ENCODE results near the gene SLC13A5. TPM values are rescaled to one million over a fixed set of nuclear protein-coding genes. Genes with fewer than 3 reads are reported as not detected.
"Not testable (repeated sequence)": the region's sequence is repeated elsewhere in the genome, so short reads cannot be mapped to it uniquely, and the experiment has no call there.

The SLC13A5 gene
- total RNA-seq, 2 donors from 2014 or later = 0.21 TPM; not detected in 1

GRCh38 chr17:6669479-6670212 is 43.5 kb downstream of the SLC13A5 start:
- intact Hi-C loops (cut with DNase I) = no loop called here
- DNase-seq (no peak), ATAC-seq (no peak)

DNA sequence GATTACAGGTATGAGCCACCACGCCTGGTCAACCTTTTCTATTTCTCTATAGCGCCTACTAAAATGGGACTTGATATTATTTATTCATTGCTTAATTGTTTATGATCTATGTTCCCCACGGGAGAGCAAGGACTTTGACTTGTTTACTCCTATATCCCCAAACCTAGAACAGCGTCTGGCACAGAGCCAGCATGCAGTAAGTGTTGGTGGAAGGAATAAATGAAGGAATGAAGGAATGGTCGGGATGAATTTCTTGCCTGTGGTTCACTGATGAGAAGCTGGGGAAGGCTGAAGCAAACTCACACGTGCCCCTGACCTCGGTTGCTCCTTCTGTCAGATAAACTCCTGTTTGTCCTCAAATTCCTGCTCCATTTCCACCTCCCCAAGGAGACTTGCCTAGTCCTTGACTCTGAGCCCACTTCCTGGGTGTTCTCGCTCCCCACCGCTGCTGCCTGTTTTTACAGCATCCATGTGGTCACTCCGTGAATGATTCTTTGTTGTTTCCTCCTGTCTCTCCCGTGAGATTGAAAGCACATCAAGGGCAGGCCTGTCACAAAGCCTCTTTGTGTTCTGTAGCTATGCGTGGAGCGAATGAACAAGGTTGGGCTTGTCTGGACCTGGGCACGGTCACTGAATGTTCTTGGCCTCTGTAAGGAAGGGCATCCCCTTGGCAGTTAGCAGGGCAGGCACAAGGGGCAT is 44.3 kb downstream of the SLC13A5 start:
- intact Hi-C loops (cut with DNase I) = no loop called here
- DNase-seq (no peak), ATAC-seq (no peak)

DNA sequence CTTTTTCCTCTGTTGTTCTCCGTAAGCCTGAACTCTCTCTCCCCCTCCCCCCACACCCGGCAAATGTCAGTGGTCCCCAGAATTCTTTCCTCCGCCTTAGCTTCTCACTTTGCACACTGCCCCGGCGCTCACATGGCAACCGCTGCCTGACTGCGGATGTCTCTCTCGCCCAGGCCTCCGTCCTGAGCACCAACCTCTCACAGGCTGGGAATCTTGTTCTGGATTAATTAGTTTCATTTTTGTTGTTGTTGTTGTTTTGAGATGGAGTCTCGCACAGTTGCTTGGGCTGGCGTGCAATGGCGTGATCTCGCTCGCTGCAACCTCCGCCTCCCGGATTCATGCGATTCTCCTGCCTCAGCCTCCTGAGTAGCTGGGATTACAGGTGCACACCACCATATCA is 45.0 kb downstream of the SLC13A5 start:
- DNase-seq (no peak), ATAC-seq (no peak)
- intact Hi-C loops (cut with DNase I) = no loop called here

DNA sequence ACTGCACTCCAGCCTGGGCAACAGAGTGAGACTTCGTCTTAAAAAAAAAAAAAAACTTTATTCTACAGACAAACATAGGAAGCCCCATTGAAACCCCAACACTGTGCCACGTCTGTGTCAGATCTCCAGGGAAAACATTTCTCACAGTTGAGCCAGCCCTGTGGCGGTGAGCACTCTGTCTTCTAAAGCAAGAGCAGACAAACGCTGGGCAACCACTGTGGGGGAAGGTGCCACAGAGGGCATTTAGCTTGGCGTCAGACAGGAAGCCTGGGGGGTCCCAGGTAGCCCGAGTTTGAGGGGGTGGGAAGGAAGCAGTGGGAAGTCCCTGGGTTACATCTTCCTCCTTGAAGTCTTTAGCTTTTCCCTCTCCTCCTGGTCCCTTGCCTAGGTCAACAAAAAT is 45.7 kb downstream of the SLC13A5 start:
- ATAC-seq = no peak
- DNase-seq = no peak
- intact Hi-C loops (cut with DNase I) = loop anchor here in 1 of 2 donors (2.0 kb wide), 1 partner anchor 175 kb away; no protein-coding TSS in a partner anchor

GRCh38 chr17:6666557-6666956 is 46.6 kb downstream of the SLC13A5 start:
- DNase-seq = no peak
- intact Hi-C loops (cut with DNase I) = loop anchor here in 1 of 2 donors (2.0 kb wide), 1 partner anchor 176 kb away; no protein-coding TSS in a partner anchor
- ATAC-seq = no peak

DNA sequence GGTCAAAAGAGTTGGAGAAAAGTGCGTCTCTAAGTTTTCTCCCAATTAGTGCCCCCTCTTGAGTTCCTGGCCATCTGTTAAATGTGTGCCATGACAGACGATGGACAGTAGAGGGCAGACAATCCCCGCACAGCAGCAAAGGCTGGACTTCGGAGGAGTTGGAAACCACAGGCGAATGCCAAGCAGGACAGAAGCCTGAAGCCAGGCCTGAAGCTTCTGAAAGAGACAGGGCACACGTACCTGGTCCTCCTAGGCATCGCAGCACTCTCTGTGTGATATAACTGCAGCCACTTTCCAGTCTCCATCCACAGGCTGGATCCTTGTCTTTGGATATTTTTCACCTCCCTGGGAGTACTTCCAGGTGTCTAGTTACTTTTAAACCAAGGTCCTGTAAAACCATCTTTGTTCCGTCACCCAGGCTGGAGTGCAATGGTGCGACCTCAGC is 47.1 kb downstream of the SLC13A5 start:
- ATAC-seq (peak; percentile 88 to 94), DNase-seq (peak; percentile 67)
- intact Hi-C loops (cut with DNase I) = loop anchor here in 1 of 2 donors (2.0 kb wide), 1 partner anchor 177 kb away; no protein-coding TSS in a partner anchor

DNA sequence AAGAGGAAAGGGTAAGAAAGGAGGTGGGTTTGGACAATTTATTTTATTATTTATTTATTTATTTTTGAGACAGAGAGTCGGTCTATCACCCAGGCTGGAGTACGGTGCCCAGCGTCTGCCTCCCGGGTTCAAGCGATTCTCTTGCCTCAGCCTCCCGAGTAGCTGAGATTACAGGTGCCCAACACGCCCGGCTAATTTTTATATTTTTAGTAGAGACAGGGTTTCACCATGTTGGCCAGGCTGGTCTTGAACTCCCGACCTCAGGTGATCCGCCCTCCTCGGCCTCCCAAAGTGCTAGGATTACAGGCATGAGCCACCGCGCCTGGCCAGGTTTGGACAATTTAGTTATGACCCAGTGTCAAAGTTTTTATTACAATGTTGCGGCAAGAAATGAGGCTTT is 50.0 kb downstream of the SLC13A5 start:
- ATAC-seq; intact Hi-C loops (cut with DNase I): not testable (repeated sequence)

GRCh38 chr17:6661464-6661848 is 51.7 kb downstream of the SLC13A5 start:
- ATAC-seq (no peak), DNase-seq (no peak)
- intact Hi-C loops (cut with DNase I) = no loop called here

More for the DNA sequence above, 50.0 kb downstream of the SLC13A5 start:
- DNase-seq = not testable (repeated sequence)

- peak in 1 of 2 donors; percentile 40 for ATAC-seq
- DNase-seq = no peak
- intact Hi-C loops (cut with DNase I) = no loop called here
Measured at GRCh38 chr17:6660805-6661463, 52.2 kb downstream of the SLC13A5 start.

- no peak for ATAC-seq
- intact Hi-C loops (cut with DNase I) = no loop called here
- DNase-seq = no peak
Measured at GRCh38 chr17:6660101-6660500, 53.1 kb downstream of the SLC13A5 start.

GRCh38 chr17:6658411-6658810 is 54.8 kb downstream of the SLC13A5 start:
- ATAC-seq; DNase-seq; intact Hi-C loops (cut with DNase I): not testable (repeated sequence)

- DNase-seq = no peak
- ATAC-seq = no peak
- intact Hi-C loops (cut with DNase I) = no loop called here
Measured at GRCh38 chr17:6657633-6658287, 55.4 kb downstream of the SLC13A5 start.

DNA sequence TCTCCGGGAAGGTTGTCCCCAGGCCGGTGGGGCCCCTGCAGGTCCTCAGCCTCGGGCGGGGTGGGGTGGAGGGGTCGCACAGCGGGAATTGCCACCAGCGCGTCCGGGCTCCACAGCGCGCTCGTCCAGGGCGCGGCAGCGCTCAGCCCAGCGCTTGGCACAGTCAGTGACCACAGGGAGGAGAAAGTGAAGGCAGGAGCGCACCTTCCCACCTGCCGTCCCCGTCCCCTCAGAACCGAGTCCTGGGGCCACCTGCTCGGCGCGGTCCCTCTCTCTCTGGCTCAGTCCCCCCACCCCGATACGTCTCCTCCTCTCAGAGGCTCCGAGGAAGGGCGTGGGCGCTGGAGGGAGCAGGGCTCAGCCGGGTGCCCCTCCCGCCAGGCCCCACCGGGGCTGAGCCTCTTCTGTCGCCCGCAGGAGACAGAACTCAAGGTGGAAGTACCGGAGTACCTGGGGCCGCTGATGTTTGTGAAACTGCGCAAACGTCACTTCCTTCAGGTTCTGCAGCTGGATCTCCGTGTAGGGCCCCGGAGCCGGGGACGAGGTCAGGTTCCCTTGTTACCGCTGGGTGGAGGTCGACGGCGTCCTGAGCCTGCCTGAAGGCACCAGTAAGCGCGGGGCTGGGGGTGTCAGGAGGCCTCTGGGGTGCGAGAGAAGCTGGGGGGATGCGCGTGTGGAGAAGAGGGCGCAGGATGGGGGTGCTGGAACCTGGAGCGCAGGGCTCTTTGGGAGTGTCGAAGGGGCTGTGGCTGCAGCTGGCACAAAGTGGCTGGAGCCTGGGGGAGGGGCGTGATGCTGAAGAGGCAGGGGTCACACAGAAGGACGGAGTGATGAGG is 56.2 kb downstream of the SLC13A5 start:
- DNase-seq; intact Hi-C loops (cut with DNase I): not testable (repeated sequence)
- peak in 1 of 2 donors; percentile 11 for ATAC-seq

- DNase-seq; intact Hi-C loops (cut with DNase I); ATAC-seq: not testable (repeated sequence)
Measured at GRCh38 chr17:6655732-6656361, 57.3 kb downstream of the SLC13A5 start.

DNA sequence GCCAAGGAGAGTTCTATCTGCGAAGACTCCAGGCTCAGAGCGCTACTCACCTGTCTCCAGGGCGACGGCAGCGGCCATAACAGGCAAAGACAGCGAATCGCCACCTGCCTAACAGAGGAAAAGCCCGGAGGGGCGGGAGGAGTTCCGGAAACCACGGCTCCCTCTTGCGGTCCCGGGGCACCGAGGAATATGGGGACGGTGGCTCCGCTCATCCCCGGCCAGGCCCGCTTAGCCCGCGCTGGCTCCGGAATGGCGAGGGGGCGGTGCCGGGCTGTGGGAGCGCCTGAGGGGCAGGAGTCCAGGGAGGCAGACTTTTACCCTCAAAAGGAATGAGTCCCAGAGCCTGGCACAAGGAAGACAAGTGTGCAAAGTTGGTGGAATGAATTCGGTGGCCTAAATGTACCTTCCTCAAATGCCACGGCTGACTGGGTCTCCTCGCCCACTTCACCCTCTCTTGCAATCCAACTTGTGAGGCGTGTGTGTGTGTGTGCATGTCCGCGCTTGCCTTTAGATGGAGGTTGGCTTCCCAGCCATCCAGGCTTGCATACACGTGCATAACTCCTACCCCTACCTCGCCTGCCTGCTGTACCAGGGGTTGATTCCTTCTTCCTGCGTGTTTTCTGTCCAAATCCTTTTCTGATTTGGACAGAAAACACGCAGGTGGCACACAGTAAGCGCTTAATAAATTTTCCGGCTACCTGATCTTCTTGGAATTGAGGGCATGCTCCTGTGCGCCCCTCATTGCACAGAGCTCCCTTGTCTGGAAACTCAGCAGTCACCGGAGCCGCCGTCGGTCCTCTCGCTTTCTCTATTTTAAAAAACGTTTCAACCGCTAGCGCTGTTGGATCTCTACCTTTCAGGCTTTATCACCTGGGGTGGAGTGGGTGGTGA is 58.1 kb downstream of the SLC13A5 start:
- ATAC-seq (peak in 1 of 2 donors; percentile 5), DNase-seq (no peak)
- intact Hi-C loops (cut with DNase I) = no loop called here

GRCh38 chr17:6651919-6652452 is 61.2 kb downstream of the SLC13A5 start:
- peak; percentile 17 to 48 for ATAC-seq
- peak; percentile 52 for DNase-seq
- intact Hi-C loops (cut with DNase I) = no loop called here

Measured in left cardiac atrium (tissue), 4 donors.